ENCODE data around the gene RNF125.

The RNF125 gene

DNA sequence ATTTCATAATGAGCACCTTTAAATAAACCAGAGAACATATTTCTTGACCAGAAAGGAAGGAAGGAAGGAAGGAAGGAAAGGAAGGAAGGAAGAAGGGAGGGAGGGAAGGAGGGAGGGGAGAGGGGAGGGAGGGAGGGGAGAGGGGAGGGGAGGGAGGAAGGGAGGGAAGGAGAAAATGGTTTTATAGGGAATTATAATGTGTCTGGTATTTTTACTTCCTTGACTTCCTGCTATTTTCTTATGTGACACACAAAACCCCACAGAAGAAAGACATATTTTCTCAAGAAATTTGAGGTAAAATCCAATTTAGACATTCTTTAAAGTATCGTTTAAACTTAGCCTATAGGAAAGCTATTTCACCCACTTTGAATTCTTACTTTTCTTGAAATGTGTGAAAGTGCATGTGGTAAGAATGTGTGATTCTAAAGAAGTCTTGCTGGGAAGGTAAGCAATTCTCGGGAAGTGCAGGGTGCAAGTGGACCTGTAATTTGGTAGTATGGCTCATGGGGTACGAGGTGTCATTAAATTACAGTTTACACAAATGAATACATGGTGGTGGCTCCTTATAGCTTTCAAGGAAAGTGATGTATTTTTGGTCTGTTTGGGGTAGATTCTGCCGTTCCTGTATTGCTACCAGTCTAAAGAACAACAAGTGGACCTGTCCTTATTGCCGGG, 18.0 kb downstream of the RNF125 start:
- H3K36me3 Mint-ChIP-seq (ENCODE audit: low read depth) = peaks cover 9% of the 10 kb centered on the region
- peaks cover 4% of the 10 kb centered on the region for H3K27me3 Mint-ChIP-seq (ENCODE audit: low read depth)
- no peaks in the 10 kb centered on the region for H3K9me3 Mint-ChIP-seq
- no peak overlapping the region for H3K27ac Mint-ChIP-seq
- no peak overlapping the region for H3K4me3 Mint-ChIP-seq
- no peaks in the 10 kb centered on the region for H3K4me1 Mint-ChIP-seq
- TF ChIP-seq, protein P1, sequence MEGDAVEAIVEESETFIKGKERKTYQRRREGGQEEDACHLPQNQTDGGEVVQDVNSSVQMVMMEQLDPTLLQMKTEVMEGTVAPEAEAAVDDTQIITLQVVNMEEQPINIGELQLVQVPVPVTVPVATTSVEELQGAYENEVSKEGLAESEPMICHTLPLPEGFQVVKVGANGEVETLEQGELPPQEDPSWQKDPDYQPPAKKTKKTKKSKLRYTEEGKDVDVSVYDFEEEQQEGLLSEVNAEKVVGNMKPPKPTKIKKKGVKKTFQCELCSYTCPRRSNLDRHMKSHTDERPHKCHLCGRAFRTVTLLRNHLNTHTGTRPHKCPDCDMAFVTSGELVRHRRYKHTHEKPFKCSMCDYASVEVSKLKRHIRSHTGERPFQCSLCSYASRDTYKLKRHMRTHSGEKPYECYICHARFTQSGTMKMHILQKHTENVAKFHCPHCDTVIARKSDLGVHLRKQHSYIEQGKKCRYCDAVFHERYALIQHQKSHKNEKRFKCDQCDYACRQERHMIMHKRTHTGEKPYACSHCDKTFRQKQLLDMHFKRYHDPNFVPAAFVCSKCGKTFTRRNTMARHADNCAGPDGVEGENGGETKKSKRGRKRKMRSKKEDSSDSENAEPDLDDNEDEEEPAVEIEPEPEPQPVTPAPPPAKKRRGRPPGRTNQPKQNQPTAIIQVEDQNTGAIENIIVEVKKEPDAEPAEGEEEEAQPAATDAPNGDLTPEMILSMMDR (IDR thresholded peaks at IDR 0.05; ENCODE audit: unreplicated experiment in 3 of 3) = no peak

DNA sequence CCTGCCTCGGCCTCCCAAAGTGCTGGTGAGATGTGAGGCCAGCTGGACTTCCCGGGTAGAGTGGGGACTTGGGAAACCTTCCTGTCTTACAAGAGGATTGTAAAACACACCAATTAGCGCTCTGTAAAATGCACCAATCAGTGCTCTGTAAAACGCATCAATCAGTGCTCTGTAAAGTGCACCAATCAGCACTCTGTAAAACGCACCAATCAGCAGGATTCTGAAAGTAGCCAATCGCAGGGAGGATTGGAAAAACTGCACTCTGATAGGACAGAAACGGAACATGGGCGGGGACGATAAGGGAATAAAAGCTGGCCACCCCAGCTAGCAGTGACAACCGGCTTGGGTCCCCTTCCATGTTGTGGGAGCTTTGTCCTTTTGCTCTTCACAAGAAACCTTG, 19.0 kb downstream of the RNF125 start:
- no peaks in the 10 kb centered on the region for H3K9me3 Mint-ChIP-seq
- H3K36me3 Mint-ChIP-seq (ENCODE audit: low read depth) = peaks cover 9% of the 10 kb centered on the region
- TF ChIP-seq, protein P1 (IDR thresholded peaks at IDR 0.05; ENCODE audit: unreplicated experiment in 3 of 3) = no peak
- peaks cover 4% of the 10 kb centered on the region for H3K27me3 Mint-ChIP-seq (ENCODE audit: low read depth)
- H3K4me3 Mint-ChIP-seq = no peak overlapping the region
- H3K4me1 Mint-ChIP-seq = no peaks in the 10 kb centered on the region
- no peak overlapping the region for H3K27ac Mint-ChIP-seq

DNA sequence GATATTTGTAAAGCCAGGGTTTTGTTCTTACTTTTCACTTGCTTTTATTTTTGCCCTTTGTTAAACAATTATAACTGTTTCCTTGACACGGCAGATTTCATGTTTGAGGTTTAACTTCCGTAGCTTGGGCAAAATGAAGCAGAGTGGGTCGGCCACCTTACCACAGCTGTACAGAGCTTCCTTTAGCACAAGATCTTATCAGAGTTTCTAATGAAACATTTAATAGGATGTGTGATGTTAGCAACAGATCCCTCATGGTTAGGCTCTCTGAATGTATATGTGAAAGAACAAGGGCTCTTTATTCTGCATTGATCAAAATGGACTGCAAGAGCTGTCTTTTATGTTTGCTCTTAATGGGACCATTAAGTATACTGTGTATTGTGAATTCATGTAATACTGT, 22.3 kb downstream of the RNF125 start:
- no peak overlapping the region for H3K27ac Mint-ChIP-seq

DNA sequence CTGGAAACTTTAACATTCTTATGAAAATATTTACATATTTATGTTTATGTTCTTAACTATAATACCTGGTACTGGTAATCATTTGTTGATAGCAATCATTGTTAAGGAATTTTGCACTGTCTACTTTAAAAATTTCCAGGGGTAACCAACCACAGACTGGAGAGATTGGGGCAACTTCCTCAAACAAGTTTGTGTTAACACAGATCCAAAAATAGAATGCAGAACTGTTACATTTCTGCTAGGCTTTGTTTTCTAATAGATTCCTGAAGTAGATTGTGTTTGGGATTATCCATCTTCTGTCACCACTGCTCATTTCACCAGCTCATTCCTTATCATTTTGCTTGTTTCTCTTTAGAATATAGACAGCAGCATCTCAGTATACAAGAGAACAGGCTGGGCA, 23.7 kb downstream of the RNF125 start:
- no peak overlapping the region for H3K27ac Mint-ChIP-seq
- TF ChIP-seq, protein P1 (IDR thresholded peaks at IDR 0.05; ENCODE audit: unreplicated experiment in 3 of 3) = no peak
- H3K36me3 Mint-ChIP-seq (ENCODE audit: low read depth) = peaks cover 4% of the 10 kb centered on the region
- H3K27me3 Mint-ChIP-seq (ENCODE audit: low read depth) = no peaks in the 10 kb centered on the region
- H3K4me3 Mint-ChIP-seq = no peak overlapping the region
- no peaks in the 10 kb centered on the region for H3K9me3 Mint-ChIP-seq
- H3K4me1 Mint-ChIP-seq = no peaks in the 10 kb centered on the region

More for the DNA sequence above, 22.3 kb downstream of the RNF125 start:
- TF ChIP-seq, protein P1 (IDR thresholded peaks at IDR 0.05; ENCODE audit: unreplicated experiment in 3 of 3) = no peak
- Mint-ChIP-seq H3K9me3 (no peaks in the 10 kb centered on the region), H3K4me1 (no peaks in the 10 kb centered on the region), H3K27me3 (ENCODE audit: low read depth) (no peaks in the 10 kb centered on the region), H3K4me3 (no peak overlapping the region), H3K36me3 (ENCODE audit: low read depth) (peaks cover 9% of the 10 kb centered on the region)

DNA sequence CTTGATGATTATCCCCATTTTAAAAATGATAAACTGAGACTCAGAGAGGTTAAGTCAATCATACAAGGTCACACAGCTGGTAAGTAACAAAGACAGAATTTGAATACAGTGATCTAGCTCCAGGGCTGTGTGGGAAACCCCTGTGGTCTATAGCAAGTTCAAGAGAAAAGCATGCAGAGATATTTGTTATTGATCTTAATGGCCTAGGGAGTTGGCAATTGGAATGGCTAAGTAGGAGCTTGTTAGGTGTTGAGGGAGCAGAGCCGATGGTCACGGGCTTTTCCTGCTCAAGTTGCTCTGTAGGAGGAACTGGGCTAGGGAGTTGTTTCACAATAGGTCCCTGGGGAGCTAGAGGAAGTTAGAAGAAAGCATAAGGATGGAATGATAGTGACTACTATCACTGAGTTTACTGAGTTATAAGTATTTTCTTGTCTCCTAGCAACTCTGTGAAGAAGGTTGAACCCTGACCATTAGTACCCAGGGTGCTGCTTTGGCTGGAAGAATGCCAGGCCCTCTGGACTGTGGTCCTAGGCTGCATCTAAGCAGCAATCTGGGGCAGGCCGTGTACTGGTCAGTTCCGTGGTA, 30.0 kb downstream of the RNF125 start:
- Mint-ChIP-seq H3K36me3 (ENCODE audit: low read depth) (no peaks in the 10 kb centered on the region), H3K4me1 (no peaks in the 10 kb centered on the region), H3K27ac (no peak overlapping the region), H3K4me3 (no peak overlapping the region), H3K27me3 (ENCODE audit: low read depth) (no peaks in the 10 kb centered on the region), H3K9me3 (no peaks in the 10 kb centered on the region)
- TF ChIP-seq, protein P1 (IDR thresholded peaks at IDR 0.05; ENCODE audit: unreplicated experiment in 3 of 3) = no peak

All from nephron (organoid).